ENCODE results near the gene BSPRY. TPM values are rescaled to one million over a fixed set of nuclear protein-coding genes. Genes with fewer than 3 reads are reported as not detected.

Gene BSPRY
- total and polyA plus RNA-seq, 2 of the 13 experiments (the other 11 are each of a cell fraction or from before 2014, with no cell fraction given) = 0.09 to 0.26 TPM

DNA sequence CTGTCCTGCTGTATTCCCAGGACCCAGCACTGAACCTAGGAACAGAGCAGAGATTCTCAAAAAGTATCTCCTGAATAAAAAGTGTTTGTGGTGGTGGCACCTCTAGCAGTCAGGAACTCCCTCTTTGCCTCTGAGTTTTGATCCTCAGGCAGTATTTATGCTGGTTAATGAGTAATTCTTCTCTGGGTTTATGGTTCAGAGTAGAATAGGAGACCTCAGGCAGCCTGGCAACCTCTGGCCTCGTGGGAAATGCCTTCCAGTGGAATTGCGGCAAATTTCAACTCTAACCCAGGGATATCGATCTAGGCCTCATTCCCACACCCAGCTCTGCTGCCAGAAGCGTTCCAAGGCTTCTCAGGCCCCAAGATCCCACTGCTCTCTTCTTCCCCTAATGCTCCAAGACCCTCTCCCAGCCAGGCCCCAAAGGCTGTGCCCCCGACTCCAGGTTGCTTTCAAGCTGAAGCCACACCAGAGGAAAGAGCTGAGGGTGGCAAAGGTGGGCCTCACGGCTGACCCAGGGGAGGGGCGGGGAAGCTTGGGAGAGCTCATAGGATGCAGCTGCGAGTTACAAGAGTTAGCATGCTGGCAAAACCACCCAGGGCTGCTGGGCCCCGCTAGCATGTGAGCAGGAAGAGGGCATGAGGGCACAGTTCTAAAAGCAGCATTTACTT lies 38.4 kb downstream of the BSPRY start (continued):
- TF ChIP-seq, protein P1, sequence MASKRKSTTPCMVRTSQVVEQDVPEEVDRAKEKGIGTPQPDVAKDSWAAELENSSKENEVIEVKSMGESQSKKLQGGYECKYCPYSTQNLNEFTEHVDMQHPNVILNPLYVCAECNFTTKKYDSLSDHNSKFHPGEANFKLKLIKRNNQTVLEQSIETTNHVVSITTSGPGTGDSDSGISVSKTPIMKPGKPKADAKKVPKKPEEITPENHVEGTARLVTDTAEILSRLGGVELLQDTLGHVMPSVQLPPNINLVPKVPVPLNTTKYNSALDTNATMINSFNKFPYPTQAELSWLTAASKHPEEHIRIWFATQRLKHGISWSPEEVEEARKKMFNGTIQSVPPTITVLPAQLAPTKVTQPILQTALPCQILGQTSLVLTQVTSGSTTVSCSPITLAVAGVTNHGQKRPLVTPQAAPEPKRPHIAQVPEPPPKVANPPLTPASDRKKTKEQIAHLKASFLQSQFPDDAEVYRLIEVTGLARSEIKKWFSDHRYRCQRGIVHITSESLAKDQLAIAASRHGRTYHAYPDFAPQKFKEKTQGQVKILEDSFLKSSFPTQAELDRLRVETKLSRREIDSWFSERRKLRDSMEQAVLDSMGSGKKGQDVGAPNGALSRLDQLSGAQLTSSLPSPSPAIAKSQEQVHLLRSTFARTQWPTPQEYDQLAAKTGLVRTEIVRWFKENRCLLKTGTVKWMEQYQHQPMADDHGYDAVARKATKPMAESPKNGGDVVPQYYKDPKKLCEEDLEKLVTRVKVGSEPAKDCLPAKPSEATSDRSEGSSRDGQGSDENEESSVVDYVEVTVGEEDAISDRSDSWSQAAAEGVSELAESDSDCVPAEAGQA (IDR thresholded peaks at IDR 0.05; ENCODE audit: low read depth) = no peak
- TF ChIP-seq, protein P1 (CRISPR knock-in tag; IDR thresholded peaks at IDR 0.05; ENCODE audit: borderline replicate concordance) = no peak
- no peak for TF ChIP-seq LCORL (IDR thresholded peaks at IDR 0.05)
- peak; percentile 81 for TF ChIP-seq LCORL (CRISPR knock-in tag; IDR thresholded peaks at IDR 0.05)
- TF ChIP-seq KDM5A (IDR thresholded peaks at IDR 0.05; ENCODE audit: borderline replicate concordance, low read length) = no peak; the same call in 1 of the 2 replicates
- no peak for TF ChIP-seq MAF1 (CRISPR knock-in tag; IDR thresholded peaks at IDR 0.05; ENCODE audit: borderline replicate concordance)
- no peak for TF ChIP-seq HMG20B (CRISPR knock-in tag; conservative IDR thresholded peaks at IDR 0.05)
- TF ChIP-seq, protein P2, sequence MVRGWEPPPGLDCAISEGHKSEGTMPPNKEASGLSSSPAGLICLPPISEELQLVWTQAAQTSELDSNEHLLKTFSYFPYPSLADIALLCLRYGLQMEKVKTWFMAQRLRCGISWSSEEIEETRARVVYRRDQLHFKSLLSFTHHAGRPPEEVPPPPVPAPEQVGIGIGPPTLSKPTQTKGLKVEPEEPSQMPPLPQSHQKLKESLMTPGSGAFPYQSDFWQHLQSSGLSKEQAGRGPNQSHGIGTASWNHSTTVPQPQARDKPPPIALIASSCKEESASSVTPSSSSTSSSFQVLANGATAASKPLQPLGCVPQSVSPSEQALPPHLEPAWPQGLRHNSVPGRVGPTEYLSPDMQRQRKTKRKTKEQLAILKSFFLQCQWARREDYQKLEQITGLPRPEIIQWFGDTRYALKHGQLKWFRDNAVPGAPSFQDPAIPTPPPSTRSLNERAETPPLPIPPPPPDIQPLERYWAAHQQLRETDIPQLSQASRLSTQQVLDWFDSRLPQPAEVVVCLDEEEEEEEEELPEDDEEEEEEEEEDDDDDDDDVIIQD (CRISPR knock-in tag; IDR thresholded peaks at IDR 0.05; ENCODE audit: low read depth) = 0 out of 2 replicates have a peak, but pooled peaks have one; percentile 26
- TF ChIP-seq, protein P3, sequence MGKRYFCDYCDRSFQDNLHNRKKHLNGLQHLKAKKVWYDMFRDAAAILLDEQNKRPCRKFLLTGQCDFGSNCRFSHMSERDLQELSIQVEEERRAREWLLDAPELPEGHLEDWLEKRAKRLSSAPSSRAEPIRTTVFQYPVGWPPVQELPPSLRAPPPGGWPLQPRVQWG (CRISPR knock-in tag; IDR thresholded peaks at IDR 0.05; ENCODE audit: borderline replicate concordance, low read depth) = no peak
- peak; percentile 86 for TF ChIP-seq HNF4A (CRISPR knock-in tag; IDR thresholded peaks at IDR 0.05)
- TF ChIP-seq, protein P4, sequence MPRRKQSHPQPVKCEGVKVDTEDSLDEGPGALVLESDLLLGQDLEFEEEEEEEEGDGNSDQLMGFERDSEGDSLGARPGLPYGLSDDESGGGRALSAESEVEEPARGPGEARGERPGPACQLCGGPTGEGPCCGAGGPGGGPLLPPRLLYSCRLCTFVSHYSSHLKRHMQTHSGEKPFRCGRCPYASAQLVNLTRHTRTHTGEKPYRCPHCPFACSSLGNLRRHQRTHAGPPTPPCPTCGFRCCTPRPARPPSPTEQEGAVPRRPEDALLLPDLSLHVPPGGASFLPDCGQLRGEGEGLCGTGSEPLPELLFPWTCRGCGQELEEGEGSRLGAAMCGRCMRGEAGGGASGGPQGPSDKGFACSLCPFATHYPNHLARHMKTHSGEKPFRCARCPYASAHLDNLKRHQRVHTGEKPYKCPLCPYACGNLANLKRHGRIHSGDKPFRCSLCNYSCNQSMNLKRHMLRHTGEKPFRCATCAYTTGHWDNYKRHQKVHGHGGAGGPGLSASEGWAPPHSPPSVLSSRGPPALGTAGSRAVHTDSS (CRISPR knock-in tag; conservative IDR thresholded peaks at IDR 0.05) = no peak
- TF ChIP-seq GZF1 (CRISPR knock-in tag; IDR thresholded peaks at IDR 0.05) = peak; percentile 9; the same call in 1 of the 2 replicates
- TF ChIP-seq SP4 (CRISPR knock-in tag; IDR thresholded peaks at IDR 0.05) = no peak; the same call in none of the 2 replicates
- TF ChIP-seq, protein P5, sequence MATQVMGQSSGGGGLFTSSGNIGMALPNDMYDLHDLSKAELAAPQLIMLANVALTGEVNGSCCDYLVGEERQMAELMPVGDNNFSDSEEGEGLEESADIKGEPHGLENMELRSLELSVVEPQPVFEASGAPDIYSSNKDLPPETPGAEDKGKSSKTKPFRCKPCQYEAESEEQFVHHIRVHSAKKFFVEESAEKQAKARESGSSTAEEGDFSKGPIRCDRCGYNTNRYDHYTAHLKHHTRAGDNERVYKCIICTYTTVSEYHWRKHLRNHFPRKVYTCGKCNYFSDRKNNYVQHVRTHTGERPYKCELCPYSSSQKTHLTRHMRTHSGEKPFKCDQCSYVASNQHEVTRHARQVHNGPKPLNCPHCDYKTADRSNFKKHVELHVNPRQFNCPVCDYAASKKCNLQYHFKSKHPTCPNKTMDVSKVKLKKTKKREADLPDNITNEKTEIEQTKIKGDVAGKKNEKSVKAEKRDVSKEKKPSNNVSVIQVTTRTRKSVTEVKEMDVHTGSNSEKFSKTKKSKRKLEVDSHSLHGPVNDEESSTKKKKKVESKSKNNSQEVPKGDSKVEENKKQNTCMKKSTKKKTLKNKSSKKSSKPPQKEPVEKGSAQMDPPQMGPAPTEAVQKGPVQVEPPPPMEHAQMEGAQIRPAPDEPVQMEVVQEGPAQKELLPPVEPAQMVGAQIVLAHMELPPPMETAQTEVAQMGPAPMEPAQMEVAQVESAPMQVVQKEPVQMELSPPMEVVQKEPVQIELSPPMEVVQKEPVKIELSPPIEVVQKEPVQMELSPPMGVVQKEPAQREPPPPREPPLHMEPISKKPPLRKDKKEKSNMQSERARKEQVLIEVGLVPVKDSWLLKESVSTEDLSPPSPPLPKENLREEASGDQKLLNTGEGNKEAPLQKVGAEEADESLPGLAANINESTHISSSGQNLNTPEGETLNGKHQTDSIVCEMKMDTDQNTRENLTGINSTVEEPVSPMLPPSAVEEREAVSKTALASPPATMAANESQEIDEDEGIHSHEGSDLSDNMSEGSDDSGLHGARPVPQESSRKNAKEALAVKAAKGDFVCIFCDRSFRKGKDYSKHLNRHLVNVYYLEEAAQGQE (IDR thresholded peaks at IDR 0.05; ENCODE audit: borderline replicate concordance in 1 of 2, low read depth in 1 of 2, low read length in 2 of 2) = peak in 1 of 2 experiments; percentile 66; a peak in 1 of 4 replicates
- TF ChIP-seq ZBTB8A (CRISPR knock-in tag; IDR thresholded peaks at IDR 0.05; ENCODE audit: borderline replicate concordance, low read depth) = no peak
- 0 out of 2 replicates have a peak, but pooled peaks have one; percentile 47 for TF ChIP-seq ZNF343 (CRISPR knock-in tag; IDR thresholded peaks at IDR 0.05)
